GM19455 (cell line): ENCODE measurements around the gene IKBKG.
"Not testable (repeated sequence)": the region's sequence is repeated elsewhere in the genome, so short reads cannot be mapped to it uniquely, and the experiment has no call there.

Source experiments
- ATAC-seq: cut with Tn5 transposase; IDR thresholded peaks from one replicate; pipeline ENCODE4 v1.9.1; 2021; ENCODE audit not compliant: unreplicated experiment

The IKBKG gene

DNA sequence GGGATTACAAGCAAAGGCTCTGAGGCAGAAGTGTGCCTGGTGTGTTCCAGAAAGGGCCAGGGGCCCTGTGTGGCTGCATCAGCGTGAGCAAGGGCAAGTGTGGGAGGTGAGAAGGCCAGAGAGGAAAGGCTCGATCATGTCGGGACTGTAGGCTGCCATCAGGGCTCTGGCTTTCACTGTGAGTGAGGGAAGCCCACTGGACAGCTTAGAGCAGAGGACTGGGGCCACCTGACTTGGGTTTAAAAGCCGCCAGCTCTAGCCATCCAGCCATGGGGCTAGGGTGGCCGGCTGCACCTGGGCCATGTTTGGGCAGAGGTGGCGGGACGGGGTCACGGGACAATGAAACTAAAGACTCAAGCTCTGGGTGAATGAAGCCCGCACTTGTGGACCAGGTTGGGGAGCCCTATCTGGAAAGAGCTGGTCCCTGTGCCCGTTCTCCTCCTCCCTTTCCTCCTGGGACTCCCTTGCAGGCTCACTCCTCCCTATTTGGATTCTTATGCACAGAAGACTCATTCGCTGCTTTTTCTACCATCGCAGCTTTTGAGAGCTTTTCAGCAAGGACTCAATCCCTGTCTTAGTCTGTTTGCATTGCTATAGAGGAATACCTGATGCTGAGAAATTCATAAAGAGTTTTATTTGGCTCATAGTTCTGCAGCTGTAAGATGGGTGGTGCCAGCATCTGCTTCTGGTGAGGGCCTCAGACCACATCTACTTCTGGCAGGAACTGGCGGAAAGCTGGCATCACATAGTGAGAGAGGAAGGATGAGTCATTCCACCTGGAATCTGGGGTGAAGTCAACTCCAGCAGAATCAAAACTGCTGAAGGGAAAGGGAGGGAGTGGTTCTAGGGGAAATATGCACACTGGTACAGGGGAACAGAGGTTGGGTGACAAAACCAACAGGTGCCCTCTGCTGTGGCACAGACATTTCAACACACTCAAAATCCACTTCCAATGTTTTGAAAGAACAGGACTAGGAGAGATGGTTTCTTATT lies 56.3 kb downstream of the IKBKG start:
- no peak for ATAC-seq

DNA sequence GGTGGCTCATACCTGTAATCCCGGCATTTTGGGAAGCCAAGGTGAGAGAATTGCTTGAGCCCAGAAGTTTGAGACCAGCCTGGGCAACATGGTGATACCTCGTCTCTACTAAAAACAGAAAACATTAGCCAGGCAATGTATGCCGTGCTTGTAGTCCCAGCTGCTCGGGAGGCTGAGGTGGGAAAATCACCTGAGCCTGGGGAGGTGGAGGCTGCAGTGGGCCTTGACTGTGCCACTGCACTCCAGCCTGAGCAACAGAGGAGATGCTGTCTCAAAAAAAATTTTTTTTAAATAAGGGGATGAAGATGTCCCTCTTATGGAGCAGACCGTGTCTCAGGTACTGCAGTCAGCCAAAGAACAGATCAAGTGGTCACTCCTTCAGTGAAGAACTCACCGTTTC lies 58.1 kb downstream of the IKBKG start:
- ATAC-seq, result no peak

GRCh38 chrX:154607370-154607769 lies 60.0 kb downstream of the IKBKG start:
- no peak for ATAC-seq

- not testable (repeated sequence) for ATAC-seq
Observed at GRCh38 chrX:154607976-154608375, 60.6 kb downstream of the IKBKG start.

- ATAC-seq, result not testable (repeated sequence)
Observed at GRCh38 chrX:154608823-154609222, 61.4 kb downstream of the IKBKG start.

GRCh38 chrX:154611146-154611545 lies 63.7 kb downstream of the IKBKG start:
- ATAC-seq, result not testable (repeated sequence)

GRCh38 chrX:154613586-154613985 lies 66.2 kb downstream of the IKBKG start:
- not testable (repeated sequence) for ATAC-seq
